GM21390 (cell line): Measurements from ENCODE around the gene DAB1.

ENCODE experiments used
- ATAC-seq: cut with Tn5 transposase; IDR thresholded peaks from one replicate; pipeline ENCODE4 v1.9.1; 2021; ENCODE audit not compliant: unreplicated experiment

Gene DAB1

GRCh38 chr1:57423656-57424211, at the start of gene DAB1:
TSS of gene DAB1 (minus strand) at chr1:57424060. CDS start at chr1:57291030, 133,030 bp downstream.
- no peak for ATAC-seq

DNA sequence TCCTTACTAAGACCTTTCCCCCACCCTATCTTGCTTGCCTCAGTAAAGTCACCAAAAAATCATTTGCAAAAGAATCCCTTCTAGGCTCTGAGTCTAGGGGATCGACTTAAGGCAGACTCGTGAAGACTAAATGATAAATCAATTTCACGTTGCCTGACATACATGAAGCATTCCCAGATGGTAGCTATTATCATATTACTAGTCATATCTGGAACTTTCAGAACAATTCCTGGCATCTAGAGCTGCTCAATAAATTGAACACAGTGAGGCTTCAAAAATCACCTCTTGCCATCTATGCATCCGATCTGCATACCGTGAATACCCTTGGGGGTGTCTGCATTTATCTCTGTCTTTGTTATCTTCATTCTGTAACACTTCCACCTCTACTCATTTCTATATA, 49.6 kb upstream of the DAB1 start:
- no peak for ATAC-seq

- no peak for ATAC-seq
Observed at GRCh38 chr1:57471995-57472394, 48.1 kb upstream of the DAB1 start.

DNA sequence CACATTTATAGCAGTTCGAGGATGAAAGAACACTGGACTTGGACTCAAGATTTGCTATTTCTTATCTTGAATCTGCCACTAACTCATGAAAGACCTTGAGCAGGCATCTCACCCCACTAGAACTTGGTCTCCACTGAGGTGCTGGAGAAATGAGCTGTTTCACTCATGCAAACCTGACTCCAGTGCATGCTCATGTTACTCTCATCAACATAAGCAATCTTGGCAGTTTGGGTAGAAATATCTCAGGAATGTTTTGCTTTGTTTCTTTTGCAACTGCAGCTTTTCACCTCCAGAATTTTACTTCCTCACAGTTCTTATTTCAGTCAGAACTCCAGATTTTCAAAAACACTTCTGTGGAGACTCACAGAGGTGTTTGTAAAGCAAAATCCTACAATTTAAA, 46.2 kb upstream of the DAB1 start:
- no peak for ATAC-seq

- no peak for ATAC-seq
Observed at GRCh38 chr1:57468641-57469523, 45.0 kb upstream of the DAB1 start.

- no peak for ATAC-seq
Observed at GRCh38 chr1:57467830-57468229, 44.0 kb upstream of the DAB1 start.

DNA sequence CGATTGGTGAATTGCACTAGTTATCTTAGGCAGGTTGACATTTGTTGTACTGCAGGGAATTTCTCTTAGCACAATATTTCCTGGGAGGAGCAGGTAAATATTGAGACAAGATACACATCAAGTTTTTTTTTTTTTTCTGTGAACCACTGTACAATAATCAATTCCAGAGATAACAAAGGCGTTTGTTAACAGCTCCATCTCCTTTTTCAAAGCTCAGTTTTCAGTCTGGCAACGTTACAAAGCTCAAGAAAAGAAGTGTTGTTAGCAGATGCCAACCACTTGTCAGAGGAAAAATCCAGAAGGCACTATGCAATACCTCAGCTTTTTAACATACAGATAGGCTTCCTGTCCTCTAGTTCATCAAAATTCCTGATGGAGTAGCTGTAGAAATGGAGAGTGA, 40.9 kb upstream of the DAB1 start:
- ATAC-seq: no peak

GRCh38 chr1:57463343-57463742, 39.5 kb upstream of the DAB1 start:
- ATAC-seq: no peak

DNA sequence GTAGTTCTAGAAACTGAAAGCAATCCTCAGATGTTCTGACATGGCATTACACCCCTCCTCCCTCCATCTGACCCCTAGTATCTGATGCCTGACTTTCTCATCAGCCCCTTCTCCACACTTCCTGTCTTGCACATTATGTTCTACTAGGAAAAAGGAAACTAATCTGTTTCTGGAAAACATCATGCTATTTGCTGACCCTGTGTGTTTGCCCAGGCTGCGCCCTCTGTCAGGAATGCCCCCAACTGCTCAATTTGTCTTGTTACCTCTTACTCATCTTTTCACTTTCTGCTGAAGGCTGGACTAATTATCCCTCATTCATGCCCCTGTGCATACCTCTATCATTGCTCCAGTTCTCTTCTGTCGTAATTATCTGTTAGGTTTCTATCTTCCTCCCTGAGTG, 37.5 kb upstream of the DAB1 start:
- ATAC-seq: no peak

DNA sequence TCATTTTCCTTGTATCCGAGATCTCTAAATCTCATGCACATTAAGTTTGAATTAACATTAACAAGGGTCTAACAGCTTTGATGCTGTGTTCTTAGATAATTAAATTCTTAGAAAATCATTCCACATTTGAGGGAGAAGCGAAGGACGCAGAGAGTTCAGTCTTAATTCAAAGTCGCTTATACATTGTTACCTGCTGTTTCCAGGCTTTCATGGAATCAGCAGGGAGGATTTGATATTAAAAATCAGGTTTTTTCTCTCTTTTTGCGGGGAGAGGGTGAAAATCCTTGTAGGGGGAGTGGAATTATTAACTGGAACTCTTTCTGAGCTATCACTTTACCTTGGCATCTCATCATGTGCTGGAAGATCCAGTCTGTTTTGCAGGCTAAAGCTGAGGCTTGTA, 27.7 kb upstream of the DAB1 start:
- no peak for ATAC-seq

- ATAC-seq: no peak
Observed at GRCh38 chr1:57450981-57451380, 27.1 kb upstream of the DAB1 start.

GRCh38 chr1:57447551-57447950, 23.7 kb upstream of the DAB1 start:
- no peak for ATAC-seq

DNA sequence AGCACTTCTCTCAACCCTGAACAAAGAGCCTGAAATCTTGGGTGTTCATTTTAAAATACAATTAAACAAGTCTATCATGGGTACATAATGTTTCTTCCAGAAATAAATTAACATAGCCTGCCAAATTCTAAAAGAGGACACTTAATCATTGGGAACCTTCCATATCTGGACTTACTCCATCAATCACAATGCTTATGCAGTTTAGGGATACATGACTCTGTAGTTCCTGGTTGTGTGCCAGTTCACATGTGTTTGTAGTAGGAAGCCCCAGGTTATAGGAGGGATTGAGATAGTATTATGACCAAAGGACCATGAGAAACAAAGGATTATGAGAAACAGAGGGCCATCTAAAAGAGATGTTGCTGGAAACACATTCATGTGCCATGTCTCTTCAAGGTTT, 19.1 kb upstream of the DAB1 start:
- no peak for ATAC-seq

DNA sequence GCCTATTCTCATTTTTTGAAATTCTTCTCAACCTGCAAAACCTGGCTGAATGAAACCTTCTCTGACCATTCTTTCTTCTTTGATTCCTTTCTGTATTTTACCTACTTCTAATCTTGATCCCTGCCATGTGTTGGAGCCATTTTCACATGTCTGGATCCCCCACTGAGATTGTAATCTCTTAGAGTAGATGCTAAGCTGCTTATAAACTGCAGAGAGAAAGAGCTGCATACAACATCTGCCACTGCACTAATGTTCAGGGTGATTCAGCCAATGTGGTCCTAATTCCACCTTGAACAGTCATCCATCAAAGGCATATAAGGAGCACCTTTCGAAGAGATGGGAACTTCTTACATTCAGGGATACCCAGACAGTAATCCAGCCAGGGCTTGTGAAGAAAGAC, 16.2 kb upstream of the DAB1 start:
- ATAC-seq: no peak

GRCh38 chr1:57431400-57431799, 7.5 kb upstream of the DAB1 start:
- ATAC-seq: no peak

DNA sequence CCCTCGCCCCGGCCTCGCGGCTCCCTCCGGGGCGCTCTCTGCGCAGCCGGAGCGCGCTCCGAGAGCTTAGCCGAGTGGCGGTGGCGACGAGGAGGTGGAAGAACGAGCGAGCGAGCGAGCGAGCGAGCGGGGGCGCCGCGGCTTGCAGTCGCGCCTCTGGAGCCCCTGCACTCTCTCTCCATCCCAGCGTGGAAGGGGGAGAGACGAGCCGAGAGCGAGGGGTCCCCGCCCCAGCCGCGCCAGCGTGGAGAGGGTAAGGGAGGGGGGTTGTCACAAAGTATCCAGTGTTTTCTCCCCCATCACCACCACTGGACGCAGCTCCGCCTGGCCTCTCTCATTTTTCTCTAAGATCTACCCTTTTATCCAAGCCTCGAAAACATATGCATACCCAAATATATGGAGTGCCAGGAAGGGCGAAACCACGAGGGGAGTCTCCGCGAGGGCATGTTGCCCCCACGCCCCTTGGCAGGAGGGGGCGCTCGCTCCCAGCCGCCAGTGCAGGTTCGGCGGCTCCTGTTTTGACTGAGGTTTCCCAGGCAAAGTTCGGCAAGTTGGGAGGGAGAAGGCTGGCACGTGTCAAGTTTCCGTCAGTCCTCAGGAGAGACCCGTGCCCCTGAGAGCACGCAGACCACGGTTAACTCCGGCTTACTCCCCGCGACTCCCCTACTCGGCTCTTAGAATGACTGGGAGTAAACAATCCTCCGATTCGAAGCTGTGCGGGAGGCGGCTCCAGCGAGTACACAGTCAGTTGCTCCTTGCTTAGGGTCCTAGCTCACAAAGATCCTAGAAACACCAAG, 569 bp upstream of the DAB1 start:
- ATAC-seq: no peak

DNA sequence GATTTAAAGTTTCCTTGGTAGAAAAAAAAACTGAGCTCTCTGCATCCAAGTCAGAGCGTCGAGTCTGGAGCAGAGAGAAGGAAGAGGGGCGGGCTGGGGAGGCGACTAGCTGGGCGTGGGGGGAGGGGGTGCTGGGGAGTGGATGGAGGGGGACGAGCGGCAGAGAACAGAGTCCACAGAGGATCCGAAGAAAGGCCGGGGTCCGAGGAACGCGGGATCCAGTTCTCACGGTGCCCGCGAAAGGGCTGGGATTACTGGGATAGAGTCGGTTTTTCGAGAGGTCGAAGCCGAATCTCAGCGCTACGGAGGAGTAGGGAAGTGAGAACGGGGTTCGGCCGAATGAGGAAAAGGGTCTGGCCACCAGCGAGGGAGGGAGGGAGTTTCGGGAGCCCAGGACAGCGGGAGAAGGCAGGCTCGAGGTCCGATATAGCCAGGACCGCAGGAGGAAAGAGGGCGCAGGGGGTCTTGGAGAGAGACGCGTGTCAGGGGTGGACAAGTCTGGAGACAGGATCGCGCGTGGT, 665 bp downstream of the DAB1 start:
- ATAC-seq: no peak

GRCh38 chr1:57422271-57423134, 1.4 kb downstream of the DAB1 start:
- ATAC-seq: no peak

DNA sequence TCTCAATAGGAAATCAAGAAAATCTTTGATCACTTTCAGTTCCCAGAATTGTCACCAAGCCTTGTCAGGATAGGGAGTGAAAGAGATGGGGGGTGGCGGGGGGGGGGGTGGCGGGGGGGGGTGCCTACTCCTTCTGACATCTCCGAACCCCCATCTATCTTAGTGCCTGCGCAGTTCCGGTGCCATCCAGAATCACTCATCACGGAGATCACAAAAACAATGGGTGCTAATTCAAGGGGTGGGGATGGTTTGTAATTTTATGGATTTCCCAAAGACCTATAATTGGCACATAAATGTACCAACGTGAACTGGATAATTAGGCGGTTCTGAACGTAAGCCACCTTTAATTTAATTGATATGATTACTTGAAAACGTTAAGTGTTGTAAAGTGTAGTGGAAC, 2.1 kb downstream of the DAB1 start:
- ATAC-seq: no peak

- no peak for ATAC-seq
Observed at GRCh38 chr1:57420981-57421785, 2.7 kb downstream of the DAB1 start.
